ENCODE data around the gene CARTPT.

CARTPT gene

DNA sequence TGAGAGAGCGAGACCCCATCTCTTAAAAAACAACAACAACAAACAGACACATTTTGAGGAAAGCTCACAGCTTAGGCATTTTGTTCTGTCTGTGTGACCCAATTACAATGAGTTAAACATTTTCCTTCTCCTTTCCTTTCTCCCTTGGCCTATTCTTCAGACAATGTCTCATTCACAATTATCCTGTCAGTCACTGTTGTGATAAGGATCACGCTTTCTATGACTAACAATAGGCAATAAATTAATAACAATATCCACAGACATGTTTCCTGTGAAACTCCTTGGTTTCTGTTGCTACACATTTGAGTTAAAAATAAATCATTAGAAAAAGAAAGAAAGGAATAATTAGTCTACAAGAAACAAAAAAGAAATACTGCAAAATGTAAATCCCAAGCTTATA, 19.8 kb upstream of the CARTPT start:
- H3K27me3 ChIP-seq (ENCODE audit: control insufficient read depth in 5 of 5, insufficient read depth in 4 of 5, low read length in 5 of 5) = peaks cover 0 to 5% (median 4%) of the 10 kb centered on the region in 5 donors
- no peaks in the 10 kb centered on the region for H3K9me3 ChIP-seq (ENCODE audit: control insufficient read depth in 5 of 5, low read length in 5 of 5)
- H3K27ac ChIP-seq (ENCODE audit: low read depth, low read length) = no peak overlapping the region

DNA sequence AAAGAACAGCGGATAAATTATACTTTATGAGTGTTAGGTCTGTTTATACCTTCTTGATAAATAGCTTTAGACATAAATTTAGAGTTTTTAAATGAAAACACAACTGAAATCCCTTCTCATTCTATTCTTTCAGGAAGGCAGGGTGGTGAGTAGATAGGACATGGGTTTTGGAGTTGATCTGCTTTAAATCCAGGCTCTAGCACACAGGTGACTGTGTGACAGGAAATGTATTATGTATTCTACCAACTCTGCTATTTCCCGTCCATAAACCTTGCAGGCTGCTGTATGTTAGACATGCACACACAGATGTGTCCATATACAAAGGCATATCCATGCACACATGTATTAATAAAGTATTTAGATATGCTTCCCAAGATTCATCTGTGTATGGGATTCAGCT, 19.3 kb upstream of the CARTPT start:
- Histone ChIP-seq H3K4me1 (ENCODE audit: control insufficient read depth in 5 of 5, insufficient read depth in 5 of 5, low read length in 5 of 5) (peaks cover 0 to 6% (median 0%) of the 10 kb centered on the region in 5 donors), H3K36me3 (ENCODE audit: control insufficient read depth in 5 of 5, insufficient read depth in 5 of 5, low read length in 5 of 5) (no peaks in the 10 kb centered on the region), H3K27me3 (ENCODE audit: control insufficient read depth in 5 of 5, insufficient read depth in 4 of 5, low read length in 5 of 5) (peaks cover 0 to 5% (median 4%) of the 10 kb centered on the region in 5 donors), H3K9ac (ENCODE audit: low read length in 5 of 5) (no peak overlapping the region), H3K4me3 (ENCODE audit: low read depth in 1 of 5, low read length in 5 of 5) (no peak overlapping the region), H3K27ac (ENCODE audit: low read depth, low read length) (no peak overlapping the region), H3K9me3 (ENCODE audit: control insufficient read depth in 5 of 5, low read length in 5 of 5) (no peaks in the 10 kb centered on the region)

More for the DNA sequence above, 19.8 kb upstream of the CARTPT start:
- Histone ChIP-seq H3K9ac (ENCODE audit: low read length in 5 of 5) (no peak overlapping the region), H3K36me3 (ENCODE audit: control insufficient read depth in 5 of 5, insufficient read depth in 5 of 5, low read length in 5 of 5) (no peaks in the 10 kb centered on the region), H3K4me1 (ENCODE audit: control insufficient read depth in 5 of 5, insufficient read depth in 5 of 5, low read length in 5 of 5) (peaks cover 0 to 6% (median 0%) of the 10 kb centered on the region in 5 donors), H3K4me3 (ENCODE audit: low read depth in 1 of 5, low read length in 5 of 5) (no peak overlapping the region)

DNA sequence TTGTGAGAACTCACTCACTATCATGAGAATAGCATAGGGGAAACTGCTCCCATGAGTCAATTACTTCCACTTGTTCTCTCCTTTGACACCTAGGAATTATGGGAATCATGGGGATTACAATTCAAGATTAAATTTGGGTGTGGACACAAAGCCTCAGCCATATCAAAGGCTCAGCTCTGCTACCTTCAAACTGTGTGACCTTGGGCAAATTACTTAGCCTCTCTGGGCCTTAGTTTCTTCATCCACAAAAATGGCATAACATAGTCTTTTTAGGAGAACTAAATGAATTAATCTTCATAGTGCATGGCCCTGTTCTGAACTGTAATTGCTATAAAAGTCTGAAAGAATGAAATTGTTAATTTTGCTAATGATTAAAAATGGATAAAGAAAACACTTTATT, 18.3 kb upstream of the CARTPT start:
- Histone ChIP-seq H3K4me1 (ENCODE audit: control insufficient read depth in 5 of 5, insufficient read depth in 5 of 5, low read length in 5 of 5) (peaks cover 0 to 6% (median 0%) of the 10 kb centered on the region in 5 donors), H3K4me3 (ENCODE audit: low read depth in 1 of 5, low read length in 5 of 5) (no peak overlapping the region), H3K27me3 (ENCODE audit: control insufficient read depth in 5 of 5, insufficient read depth in 4 of 5, low read length in 5 of 5) (peaks cover 0 to 5% (median 4%) of the 10 kb centered on the region in 5 donors), H3K36me3 (ENCODE audit: control insufficient read depth in 5 of 5, insufficient read depth in 5 of 5, low read length in 5 of 5) (no peaks in the 10 kb centered on the region), H3K9me3 (ENCODE audit: control insufficient read depth in 5 of 5, low read length in 5 of 5) (no peaks in the 10 kb centered on the region), H3K27ac (ENCODE audit: low read depth, low read length) (no peak overlapping the region), H3K9ac (ENCODE audit: low read length in 5 of 5) (no peak overlapping the region)

DNA sequence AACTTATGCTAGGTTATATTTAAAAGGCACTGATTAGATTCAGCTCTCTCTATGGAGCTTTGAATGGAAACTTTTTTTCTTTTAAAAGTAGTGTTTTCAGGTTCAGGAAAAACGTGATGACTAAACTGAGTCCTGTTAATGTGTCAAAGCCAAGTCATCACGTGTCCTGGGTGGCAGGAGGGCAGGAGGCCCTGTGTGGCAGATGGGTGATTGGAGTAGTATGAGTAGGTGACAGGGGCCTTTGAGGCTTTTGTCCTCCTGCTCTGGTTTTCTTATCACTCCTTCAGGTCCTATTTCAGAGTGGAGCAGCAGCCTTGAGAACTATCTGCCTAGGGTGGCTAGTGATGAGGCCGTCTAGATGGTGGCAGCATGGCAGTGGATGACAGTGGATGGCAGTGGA, 17.7 kb upstream of the CARTPT start:
- H3K27ac ChIP-seq (ENCODE audit: low read depth, low read length) = no peak overlapping the region
- H3K4me1 ChIP-seq (ENCODE audit: control insufficient read depth in 5 of 5, insufficient read depth in 5 of 5, low read length in 5 of 5) = peaks cover 0 to 6% (median 0%) of the 10 kb centered on the region in 5 donors
- no peaks in the 10 kb centered on the region for H3K36me3 ChIP-seq (ENCODE audit: control insufficient read depth in 5 of 5, insufficient read depth in 5 of 5, low read length in 5 of 5)
- H3K4me3 ChIP-seq (ENCODE audit: low read depth in 1 of 5, low read length in 5 of 5) = no peak overlapping the region
- no peak overlapping the region for H3K9ac ChIP-seq (ENCODE audit: low read length in 5 of 5)
- peaks cover 0 to 5% (median 4%) of the 10 kb centered on the region in 5 donors for H3K27me3 ChIP-seq (ENCODE audit: control insufficient read depth in 5 of 5, insufficient read depth in 4 of 5, low read length in 5 of 5)
- H3K9me3 ChIP-seq (ENCODE audit: control insufficient read depth in 5 of 5, low read length in 5 of 5) = no peaks in the 10 kb centered on the region

DNA sequence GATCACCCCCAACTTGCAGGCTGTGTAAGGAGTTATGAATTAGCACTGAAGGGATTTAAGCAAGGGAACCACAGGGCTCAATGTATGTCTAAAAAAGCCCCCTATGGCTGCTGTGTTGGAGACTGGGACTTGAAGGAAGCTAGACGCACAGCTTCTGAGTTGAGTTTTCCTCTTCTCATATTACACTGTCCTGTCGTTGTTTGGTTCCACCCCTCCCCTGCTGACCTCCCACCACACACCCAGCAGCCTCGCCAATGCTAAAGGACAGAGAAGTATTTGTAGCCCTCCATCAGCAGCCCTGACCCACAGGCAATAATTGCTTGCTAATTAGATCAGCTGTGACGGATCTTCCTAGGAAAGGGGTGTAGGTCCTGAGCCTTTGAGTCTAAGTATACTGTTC, 15.1 kb upstream of the CARTPT start:
- Histone ChIP-seq H3K27me3 (ENCODE audit: control insufficient read depth in 5 of 5, insufficient read depth in 4 of 5, low read length in 5 of 5) (peaks cover 0 to 4% (median 0%) of the 10 kb centered on the region in 5 donors), H3K36me3 (ENCODE audit: control insufficient read depth in 5 of 5, insufficient read depth in 5 of 5, low read length in 5 of 5) (no peaks in the 10 kb centered on the region), H3K9ac (ENCODE audit: low read length in 5 of 5) (no peak overlapping the region), H3K9me3 (ENCODE audit: control insufficient read depth in 5 of 5, low read length in 5 of 5) (no peaks in the 10 kb centered on the region), H3K4me1 (ENCODE audit: control insufficient read depth in 5 of 5, insufficient read depth in 5 of 5, low read length in 5 of 5) (no peaks in the 10 kb centered on the region), H3K27ac (ENCODE audit: low read depth, low read length) (no peak overlapping the region), H3K4me3 (ENCODE audit: low read depth in 1 of 5, low read length in 5 of 5) (no peak overlapping the region)

DNA sequence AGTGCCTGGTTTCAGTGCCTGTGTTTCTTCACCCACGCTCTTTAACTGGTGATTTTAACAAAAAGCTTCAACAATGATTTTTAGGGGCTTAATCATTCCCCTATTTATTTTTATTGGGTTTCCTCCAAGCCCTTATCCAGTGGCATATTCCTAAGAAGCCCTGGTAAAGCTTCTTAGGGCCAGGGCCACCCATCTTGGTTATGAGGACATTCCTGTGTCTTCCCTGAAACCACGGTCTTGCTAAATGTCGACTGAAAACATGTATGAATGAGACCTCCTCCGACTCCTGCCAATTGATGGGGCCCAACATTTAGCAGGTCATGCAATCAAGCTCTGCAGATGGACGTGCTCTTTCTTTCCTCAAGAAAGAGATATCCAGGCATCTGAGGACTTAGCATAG, 13.7 kb upstream of the CARTPT start:
- H3K27ac ChIP-seq (ENCODE audit: low read depth, low read length) = no peak overlapping the region
- no peak overlapping the region for H3K9ac ChIP-seq (ENCODE audit: low read length in 5 of 5)
- no peaks in the 10 kb centered on the region for H3K4me1 ChIP-seq (ENCODE audit: control insufficient read depth in 5 of 5, insufficient read depth in 5 of 5, low read length in 5 of 5)
- peaks cover 0 to 4% (median 0%) of the 10 kb centered on the region in 5 donors for H3K27me3 ChIP-seq (ENCODE audit: control insufficient read depth in 5 of 5, insufficient read depth in 4 of 5, low read length in 5 of 5)
- no peaks in the 10 kb centered on the region for H3K9me3 ChIP-seq (ENCODE audit: control insufficient read depth in 5 of 5, low read length in 5 of 5)
- H3K4me3 ChIP-seq (ENCODE audit: low read depth in 1 of 5, low read length in 5 of 5) = no peak overlapping the region
- H3K36me3 ChIP-seq (ENCODE audit: control insufficient read depth in 5 of 5, insufficient read depth in 5 of 5, low read length in 5 of 5) = no peaks in the 10 kb centered on the region

DNA sequence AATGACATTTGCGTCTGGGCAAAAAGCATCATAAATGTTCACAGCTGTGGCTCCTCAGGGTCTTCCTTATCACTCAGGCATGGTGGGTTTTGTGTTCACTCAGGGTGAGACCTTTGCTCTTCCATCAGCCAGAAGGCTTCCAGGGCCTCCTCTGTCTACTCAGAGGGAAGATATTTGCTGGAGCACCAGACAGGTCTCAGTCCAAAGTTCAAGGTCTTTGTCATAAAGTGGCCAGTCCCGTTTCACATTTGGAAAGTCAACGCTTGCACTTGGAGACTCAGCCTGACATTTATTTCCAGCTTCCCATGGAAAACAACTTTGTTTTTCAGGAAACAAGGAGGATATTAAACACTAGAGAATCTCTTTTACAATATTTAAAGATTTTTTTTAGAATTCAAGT, 12.2 kb upstream of the CARTPT start:
- Histone ChIP-seq H3K27ac (ENCODE audit: low read depth, low read length) (no peak overlapping the region), H3K4me3 (ENCODE audit: low read depth in 1 of 5, low read length in 5 of 5) (no peak overlapping the region), H3K36me3 (ENCODE audit: control insufficient read depth in 5 of 5, insufficient read depth in 5 of 5, low read length in 5 of 5) (no peaks in the 10 kb centered on the region), H3K27me3 (ENCODE audit: control insufficient read depth in 5 of 5, insufficient read depth in 4 of 5, low read length in 5 of 5) (peaks cover 0 to 4% (median 0%) of the 10 kb centered on the region in 5 donors), H3K4me1 (ENCODE audit: control insufficient read depth in 5 of 5, insufficient read depth in 5 of 5, low read length in 5 of 5) (no peaks in the 10 kb centered on the region), H3K9ac (ENCODE audit: low read length in 5 of 5) (no peak overlapping the region), H3K9me3 (ENCODE audit: control insufficient read depth in 5 of 5, low read length in 5 of 5) (no peaks in the 10 kb centered on the region)

DNA sequence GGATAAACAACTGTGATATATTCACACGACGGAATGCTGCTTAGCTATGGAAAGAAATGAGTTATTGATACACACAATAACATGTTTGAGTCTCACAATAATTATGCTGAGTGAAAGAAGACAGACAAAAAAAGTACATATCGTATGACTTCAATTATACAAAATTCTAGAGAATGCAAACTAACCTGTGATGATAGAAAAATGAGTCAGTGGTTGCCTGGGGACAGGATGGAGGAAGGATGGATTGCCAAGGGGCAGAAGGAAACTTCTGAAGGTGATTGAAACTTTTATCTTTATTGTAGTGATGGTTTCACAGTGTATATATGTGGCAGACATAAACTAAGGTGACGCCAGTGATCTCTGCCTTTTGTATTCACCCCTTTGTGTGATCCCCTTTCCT, 7.5 kb upstream of the CARTPT start:
- no peak overlapping the region for H3K27ac ChIP-seq (ENCODE audit: low read depth, low read length)
- no peak overlapping the region for H3K9ac ChIP-seq (ENCODE audit: low read length in 5 of 5)
- H3K9me3 ChIP-seq (ENCODE audit: control insufficient read depth in 5 of 5, low read length in 5 of 5) = no peaks in the 10 kb centered on the region
- peaks cover 0 to 3% (median 0%) of the 10 kb centered on the region in 5 donors for H3K27me3 ChIP-seq (ENCODE audit: control insufficient read depth in 5 of 5, insufficient read depth in 4 of 5, low read length in 5 of 5)
- H3K36me3 ChIP-seq (ENCODE audit: control insufficient read depth in 5 of 5, insufficient read depth in 5 of 5, low read length in 5 of 5) = no peaks in the 10 kb centered on the region
- no peak overlapping the region for H3K4me3 ChIP-seq (ENCODE audit: low read depth in 1 of 5, low read length in 5 of 5)
- no peaks in the 10 kb centered on the region for H3K4me1 ChIP-seq (ENCODE audit: control insufficient read depth in 5 of 5, insufficient read depth in 5 of 5, low read length in 5 of 5)

DNA sequence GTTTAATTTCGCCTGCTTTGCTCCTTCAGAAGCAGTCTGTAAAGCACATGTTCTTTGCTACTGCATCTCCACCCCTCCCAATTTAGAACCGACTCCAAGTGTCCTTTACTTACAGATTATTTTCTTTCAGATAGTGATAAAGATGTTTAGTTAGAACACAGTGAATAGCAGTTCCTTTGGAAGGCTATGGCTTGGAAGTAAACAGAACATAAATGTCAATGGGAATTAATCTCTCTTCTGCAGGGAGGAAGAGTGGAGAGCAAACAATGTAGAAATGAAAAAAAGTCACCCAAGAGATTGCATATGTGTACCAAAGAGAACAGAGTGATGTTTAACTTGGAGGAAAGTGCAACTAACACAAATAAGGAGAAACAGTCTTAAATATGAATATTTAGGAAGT, 4.2 kb upstream of the CARTPT start:
- Histone ChIP-seq H3K27ac (ENCODE audit: low read depth, low read length) (no peak overlapping the region), H3K4me3 (ENCODE audit: low read depth in 1 of 5, low read length in 5 of 5) (no peak overlapping the region), H3K36me3 (ENCODE audit: control insufficient read depth in 5 of 5, insufficient read depth in 5 of 5, low read length in 5 of 5) (no peaks in the 10 kb centered on the region), H3K4me1 (ENCODE audit: control insufficient read depth in 5 of 5, insufficient read depth in 5 of 5, low read length in 5 of 5) (peaks cover 0 to 3% (median 0%) of the 10 kb centered on the region in 5 donors), H3K27me3 (ENCODE audit: control insufficient read depth in 5 of 5, insufficient read depth in 4 of 5, low read length in 5 of 5) (peaks cover 13 to 21% (median 16%) of the 10 kb centered on the region in 5 donors), H3K9ac (ENCODE audit: low read length in 5 of 5) (no peak overlapping the region), H3K9me3 (ENCODE audit: control insufficient read depth in 5 of 5, low read length in 5 of 5) (no peaks in the 10 kb centered on the region)

DNA sequence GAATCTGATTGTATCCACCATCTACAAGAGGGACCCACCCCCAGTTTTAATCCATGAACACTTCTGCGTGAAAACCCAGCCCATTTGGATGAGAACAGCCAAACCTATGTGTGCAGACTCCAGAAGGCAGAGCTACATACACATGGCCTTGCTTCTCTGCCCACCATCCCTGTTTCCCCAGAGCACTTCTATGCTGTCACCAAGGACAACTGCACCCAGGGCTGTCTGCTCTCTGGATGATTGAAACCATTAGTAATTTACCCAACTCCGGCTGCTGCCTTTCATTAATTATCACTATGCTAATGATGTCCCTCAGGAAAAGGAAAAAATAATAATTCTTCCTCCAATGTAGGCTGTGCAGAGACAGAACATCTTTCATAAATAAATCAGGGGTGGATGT, 8.9 kb downstream of the CARTPT start:
- Histone ChIP-seq H3K27me3 (ENCODE audit: control insufficient read depth in 5 of 5, insufficient read depth in 4 of 5, low read length in 5 of 5) (peaks cover 0 to 8% (median 3%) of the 10 kb centered on the region in 5 donors), H3K4me3 (ENCODE audit: low read depth in 1 of 5, low read length in 5 of 5) (no peak overlapping the region), H3K9ac (ENCODE audit: low read length in 5 of 5) (no peak overlapping the region), H3K27ac (ENCODE audit: low read depth, low read length) (no peak overlapping the region), H3K36me3 (ENCODE audit: control insufficient read depth in 5 of 5, insufficient read depth in 5 of 5, low read length in 5 of 5) (no peaks in the 10 kb centered on the region), H3K9me3 (ENCODE audit: control insufficient read depth in 5 of 5, low read length in 5 of 5) (no peaks in the 10 kb centered on the region), H3K4me1 (ENCODE audit: control insufficient read depth in 5 of 5, insufficient read depth in 5 of 5, low read length in 5 of 5) (no peaks in the 10 kb centered on the region)

DNA sequence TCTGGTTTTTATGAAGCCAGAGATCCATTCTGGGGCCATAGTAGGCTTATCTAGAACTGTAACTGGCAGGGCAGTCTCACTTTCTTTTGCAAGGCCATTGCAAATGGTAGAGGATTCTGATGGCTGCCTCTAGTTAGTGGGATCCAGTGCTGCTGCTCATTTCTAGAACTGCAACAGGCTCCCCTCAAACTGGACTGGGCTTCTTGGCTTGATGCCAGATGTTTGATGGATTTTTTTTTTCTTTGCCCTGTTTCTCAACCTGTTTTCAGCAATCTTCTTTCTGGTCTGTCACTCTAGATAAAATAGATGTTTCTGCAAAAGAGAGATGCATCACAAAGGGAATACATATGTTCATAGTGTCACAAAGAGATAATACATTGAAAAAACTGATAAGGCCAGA, 11.9 kb downstream of the CARTPT start:
- no peaks in the 10 kb centered on the region for H3K36me3 ChIP-seq (ENCODE audit: control insufficient read depth in 5 of 5, insufficient read depth in 5 of 5, low read length in 5 of 5)
- no peak overlapping the region for H3K4me3 ChIP-seq (ENCODE audit: low read depth in 1 of 5, low read length in 5 of 5)
- H3K4me1 ChIP-seq (ENCODE audit: control insufficient read depth in 5 of 5, insufficient read depth in 5 of 5, low read length in 5 of 5) = no peaks in the 10 kb centered on the region
- peaks cover 0 to 8% (median 0%) of the 10 kb centered on the region in 5 donors for H3K27me3 ChIP-seq (ENCODE audit: control insufficient read depth in 5 of 5, insufficient read depth in 4 of 5, low read length in 5 of 5)
- H3K9me3 ChIP-seq (ENCODE audit: control insufficient read depth in 5 of 5, low read length in 5 of 5) = no peaks in the 10 kb centered on the region
- H3K9ac ChIP-seq (ENCODE audit: low read length in 5 of 5) = no peak overlapping the region
- H3K27ac ChIP-seq (ENCODE audit: low read depth, low read length) = no peak overlapping the region
